Measurements from ENCODE around the gene P3H2. TPM values are rescaled to one million over a fixed set of nuclear protein-coding genes. Genes with fewer than 3 reads are reported as not detected.

P3H2 gene
- total RNA-seq, 5 donors from 2014 or later (not counting 1 experiment from before 2014, with no cell fraction given), result 0.16 to 0.50 (median 0.35) TPM; not detected in 2

DNA sequence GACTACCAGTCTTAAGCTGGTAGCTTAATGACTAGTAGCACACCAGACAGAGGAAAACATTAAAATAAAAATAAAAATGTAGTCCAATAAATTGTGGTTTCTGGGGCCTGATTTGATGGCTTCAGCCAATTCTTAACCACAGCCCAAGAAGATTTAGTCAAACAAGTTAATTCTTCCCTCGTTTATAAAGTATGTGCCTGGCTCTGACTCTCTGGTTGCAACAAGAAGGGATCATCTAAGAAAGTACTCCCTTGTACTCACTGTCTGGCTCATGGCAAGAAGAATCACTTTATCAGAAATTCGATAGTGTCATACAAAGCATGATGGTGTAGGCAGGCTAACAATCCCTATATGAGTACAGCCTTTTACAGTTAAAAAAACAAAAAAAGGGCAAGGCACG is 141.9 kb downstream of the P3H2 start:
- H3K27me3 Mint-ChIP-seq, result peaks cover 34 to 49% of the 10 kb centered on the region in 2 donors
- no peak overlapping the region for H3K27ac ChIP-seq (ENCODE audit: low read length)
- CTCF ChIA-PET, result interaction anchor here in 1 of 2 donors (0.7 to 1.2 kb wide), 3 partner anchors 15 to 698 kb away, joined by 3 to 5 read pairs (median 3); no protein-coding TSS in a partner anchor

DNA sequence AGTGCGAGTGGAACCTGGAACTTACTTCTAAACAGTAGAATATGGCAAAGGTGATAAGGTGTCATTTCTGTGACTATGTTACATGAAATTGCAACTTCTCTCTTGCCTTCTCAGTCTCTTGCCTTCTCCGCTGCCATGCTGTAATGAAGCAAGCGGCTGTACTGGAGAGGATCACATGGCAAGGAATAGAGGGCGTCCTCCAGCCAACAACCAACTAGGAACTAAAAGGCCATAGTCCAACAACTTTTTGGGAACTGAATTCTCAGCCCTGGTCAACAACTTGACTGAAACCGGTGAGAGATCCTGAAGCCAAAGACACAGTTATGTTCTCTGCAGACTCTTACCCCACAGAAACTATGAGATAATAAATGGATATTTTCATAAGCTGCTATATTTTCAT is 143.5 kb downstream of the P3H2 start:
- Mint-ChIP-seq H3K4me1 (no peaks in the 10 kb centered on the region), H3K27me3 (peaks cover 31 to 46% of the 10 kb centered on the region in 2 donors), H3K4me3 (no peak overlapping the region), H3K36me3 (no peaks in the 10 kb centered on the region), H3K27ac (no peak overlapping the region), H3K9me3 (no peaks in the 10 kb centered on the region)
- ATAC-seq (replicated peaks in 1 of 4) (no peak), DNase-seq (no peak)
- Histone ChIP-seq H3K27ac (ENCODE audit: low read length) (no peak overlapping the region), H3K4me1 (ENCODE audit: control insufficient read depth in 1 of 2, extremely low read depth in 1 of 2, insufficient read depth in 2 of 2, low read length in 2 of 2) (no peaks in the 10 kb centered on the region), H3K27me3 (replicated peaks in 1 of 2; ENCODE audit: control insufficient read depth in 2 of 2, extremely low read depth in 1 of 2, insufficient read depth in 2 of 2, low read length in 1 of 2) (peaks cover 0 to 7% of the 10 kb centered on the region in 2 experiments), H3K4me3 (ENCODE audit: control insufficient read depth in 1 of 2, extremely low read depth in 1 of 2, low read length in 1 of 2) (no peak overlapping the region), H3K9me3 (no peaks in the 10 kb centered on the region), H3K36me3 (ENCODE audit: control insufficient read depth in 2 of 2, extremely low read depth in 1 of 2, insufficient read depth in 1 of 2, low read length in 1 of 2) (no peaks in the 10 kb centered on the region)
- ChIA-PET POLR2A (no interaction called here), CTCF (no interaction called here)
- 76% methylated on average over 3 of the region's 5 CpGs for WGBS (ENCODE audit: insufficient coverage)

More for the DNA sequence above, 141.9 kb downstream of the P3H2 start:
- Histone ChIP-seq H3K4me3 (ENCODE audit: control insufficient read depth in 1 of 2, extremely low read depth in 1 of 2, low read length in 1 of 2) (no peak overlapping the region), H3K27me3 (replicated peaks in 1 of 2; ENCODE audit: control insufficient read depth in 2 of 2, extremely low read depth in 1 of 2, insufficient read depth in 2 of 2, low read length in 1 of 2) (peaks cover 0 to 7% of the 10 kb centered on the region in 2 experiments), H3K9me3 (no peaks in the 10 kb centered on the region), H3K36me3 (ENCODE audit: control insufficient read depth in 2 of 2, extremely low read depth in 1 of 2, insufficient read depth in 1 of 2, low read length in 1 of 2) (no peaks in the 10 kb centered on the region), H3K4me1 (ENCODE audit: control insufficient read depth in 1 of 2, extremely low read depth in 1 of 2, insufficient read depth in 2 of 2, low read length in 2 of 2) (no peaks in the 10 kb centered on the region)
- DNase-seq (no peak), ATAC-seq (replicated peaks in 1 of 4) (no peak)
- Mint-ChIP-seq H3K36me3 (no peaks in the 10 kb centered on the region), H3K4me1 (no peaks in the 10 kb centered on the region), H3K27ac (no peak overlapping the region), H3K9me3 (no peaks in the 10 kb centered on the region), H3K4me3 (no peak overlapping the region)
- WGBS (ENCODE audit: insufficient coverage), result 40% methylated on average over 2 of the region's 3 CpGs
- POLR2A ChIA-PET, result no interaction called here

- ATAC-seq (replicated peaks in 1 of 4), result no peak
- H3K27ac Mint-ChIP-seq, result no peak overlapping the region
- H3K27me3 Mint-ChIP-seq, result peaks cover 31 to 49% of the 10 kb centered on the region in 2 donors
- no peak overlapping the region for H3K4me3 Mint-ChIP-seq
- no peaks in the 10 kb centered on the region for H3K4me1 Mint-ChIP-seq
- H3K9me3 ChIP-seq, result no peaks in the 10 kb centered on the region
- H3K9me3 Mint-ChIP-seq, result no peaks in the 10 kb centered on the region
- H3K27ac ChIP-seq (ENCODE audit: low read length), result no peak overlapping the region
- H3K36me3 Mint-ChIP-seq, result no peaks in the 10 kb centered on the region
- peaks cover 0 to 7% of the 10 kb centered on the region in 2 experiments for H3K27me3 ChIP-seq (replicated peaks in 1 of 2; ENCODE audit: control insufficient read depth in 2 of 2, extremely low read depth in 1 of 2, insufficient read depth in 2 of 2, low read length in 1 of 2)
- H3K36me3 ChIP-seq (ENCODE audit: control insufficient read depth in 2 of 2, extremely low read depth in 1 of 2, insufficient read depth in 1 of 2, low read length in 1 of 2), result no peaks in the 10 kb centered on the region
- DNase-seq, result no peak
- H3K4me3 ChIP-seq (ENCODE audit: control insufficient read depth in 1 of 2, extremely low read depth in 1 of 2, low read length in 1 of 2), result no peak overlapping the region
- ChIA-PET CTCF (interaction anchor here in 1 of 2 donors (1.1 kb wide), 1 partner anchor 13 kb away, joined by 3 read pairs; no protein-coding TSS in a partner anchor), POLR2A (no interaction called here)
- no peaks in the 10 kb centered on the region for H3K4me1 ChIP-seq (ENCODE audit: control insufficient read depth in 1 of 2, extremely low read depth in 1 of 2, insufficient read depth in 2 of 2, low read length in 2 of 2)
- no CpG with 5 or more reads among the region's 4 CpGs for WGBS (ENCODE audit: insufficient coverage)
Observed at GRCh38 chr3:189975391-189975990, 145.2 kb downstream of the P3H2 start.

GRCh38 chr3:189974359-189974758 is 146.3 kb downstream of the P3H2 start:
- peaks cover 0 to 7% of the 10 kb centered on the region in 2 experiments for H3K27me3 ChIP-seq (replicated peaks in 1 of 2; ENCODE audit: control insufficient read depth in 2 of 2, extremely low read depth in 1 of 2, insufficient read depth in 2 of 2, low read length in 1 of 2)
- 86% methylated on average over 4 of the region's 12 CpGs for WGBS (ENCODE audit: insufficient coverage)

DNA sequence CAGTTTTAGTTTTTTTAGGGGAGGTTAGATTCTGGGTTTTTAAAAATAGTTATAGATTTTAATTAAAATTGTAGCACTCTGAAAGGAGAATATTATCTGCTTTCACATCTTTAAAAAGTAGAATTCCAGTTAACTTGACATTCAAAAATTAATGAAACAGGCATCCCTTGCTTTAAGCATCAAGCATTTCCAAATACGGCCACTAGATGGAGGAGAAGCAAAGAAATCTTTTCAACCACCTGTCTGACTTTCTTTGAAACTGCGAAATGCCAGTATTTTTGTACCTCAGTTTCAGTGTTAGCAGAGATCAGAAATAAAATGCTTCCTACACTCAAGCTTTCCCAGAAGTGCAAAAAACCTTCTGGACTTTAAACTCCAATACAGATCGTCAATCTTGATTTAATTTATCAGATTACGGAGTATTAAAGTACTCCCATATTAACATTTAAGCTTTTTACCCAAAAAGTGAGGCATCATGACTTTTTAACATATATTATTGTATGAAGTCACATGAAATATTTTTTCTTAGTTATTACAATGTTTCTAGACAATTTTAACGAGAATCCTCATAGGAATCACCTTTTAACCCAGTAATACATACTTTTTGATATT is 153.3 kb downstream of the P3H2 start:
- 0% methylated on average over 1 of the region's 5 CpGs for WGBS (ENCODE audit: insufficient coverage)
- H3K27ac ChIP-seq (ENCODE audit: low read length), result no peak overlapping the region

More at GRCh38 chr3:189974359-189974758, 146.3 kb downstream of the P3H2 start:
- no peaks in the 10 kb centered on the region for H3K36me3 ChIP-seq (ENCODE audit: control insufficient read depth in 2 of 2, extremely low read depth in 1 of 2, insufficient read depth in 1 of 2, low read length in 1 of 2)
- ChIA-PET CTCF (interaction anchor here in 1 of 2 donors (0.5 to 1.1 kb wide), 2 partner anchors 12 to 1692 kb away, joined by 3 to 5 read pairs; no protein-coding TSS in a partner anchor), POLR2A (no interaction called here)
- H3K27ac ChIP-seq (ENCODE audit: low read length), result no peak overlapping the region
- Mint-ChIP-seq H3K4me1 (no peaks in the 10 kb centered on the region), H3K9me3 (no peaks in the 10 kb centered on the region), H3K36me3 (no peaks in the 10 kb centered on the region), H3K27ac (no peak overlapping the region), H3K4me3 (no peak overlapping the region), H3K27me3 (peaks cover 27 to 40% of the 10 kb centered on the region in 2 donors)
- no peak overlapping the region for H3K4me3 ChIP-seq (ENCODE audit: control insufficient read depth in 1 of 2, extremely low read depth in 1 of 2, low read length in 1 of 2)
- DNase-seq, result no peak
- H3K4me1 ChIP-seq (ENCODE audit: control insufficient read depth in 1 of 2, extremely low read depth in 1 of 2, insufficient read depth in 2 of 2, low read length in 2 of 2), result no peaks in the 10 kb centered on the region
- no peak for ATAC-seq (replicated peaks in 1 of 4)
- H3K9me3 ChIP-seq, result no peaks in the 10 kb centered on the region

DNA sequence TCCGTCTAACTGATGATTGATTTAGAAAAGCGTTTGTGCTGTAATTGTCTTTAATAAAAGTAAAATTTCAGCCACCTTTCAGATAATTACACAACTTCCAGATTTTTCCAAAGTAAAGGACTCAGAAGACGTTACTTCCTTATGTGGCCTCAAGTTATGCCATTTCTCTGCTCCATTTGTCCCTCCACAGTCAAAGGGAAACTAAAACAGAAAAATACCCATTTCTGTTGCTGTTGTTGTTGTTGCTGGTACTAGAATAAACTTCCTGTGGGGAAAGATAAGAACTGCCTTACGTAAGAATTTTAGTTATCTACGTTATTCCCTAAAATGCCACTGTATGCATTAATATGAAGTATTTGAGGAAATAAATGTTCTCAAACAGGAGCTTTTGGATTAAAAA is 153.9 kb downstream of the P3H2 start:
- WGBS (ENCODE audit: insufficient coverage), result no CpG with 5 or more reads among the region's 5 CpGs
- no peak for DNase-seq
- Histone ChIP-seq H3K27me3 (replicated peaks in 1 of 2; ENCODE audit: control insufficient read depth in 2 of 2, extremely low read depth in 1 of 2, insufficient read depth in 2 of 2, low read length in 1 of 2) (no peaks in the 10 kb centered on the region), H3K4me1 (ENCODE audit: control insufficient read depth in 1 of 2, extremely low read depth in 1 of 2, insufficient read depth in 2 of 2, low read length in 2 of 2) (no peaks in the 10 kb centered on the region), H3K27ac (ENCODE audit: low read length) (no peak overlapping the region), H3K36me3 (ENCODE audit: control insufficient read depth in 2 of 2, extremely low read depth in 1 of 2, insufficient read depth in 1 of 2, low read length in 1 of 2) (no peaks in the 10 kb centered on the region), H3K9me3 (no peaks in the 10 kb centered on the region), H3K4me3 (ENCODE audit: control insufficient read depth in 1 of 2, extremely low read depth in 1 of 2, low read length in 1 of 2) (no peak overlapping the region)
- Mint-ChIP-seq H3K27me3 (peaks cover 4 to 5% of the 10 kb centered on the region in 2 donors), H3K36me3 (no peaks in the 10 kb centered on the region), H3K9me3 (no peaks in the 10 kb centered on the region), H3K27ac (no peak overlapping the region), H3K4me3 (no peak overlapping the region), H3K4me1 (peaks cover 0 to under 1% (median 0%) of the 10 kb centered on the region in 3 donors)
- POLR2A ChIA-PET, result no interaction called here
- CTCF ChIA-PET, result interaction anchor here (1.0 to 1.5 kb wide), 3 partner anchors 356 to 698 kb away, joined by 3 to 5 read pairs (median 3); partner anchors contain the start of gene CLDN1 (in 1 of the 2)
- no peak for ATAC-seq (replicated peaks in 1 of 4)

More for the DNA sequence above, 153.3 kb downstream of the P3H2 start:
- H3K36me3 ChIP-seq (ENCODE audit: control insufficient read depth in 2 of 2, extremely low read depth in 1 of 2, insufficient read depth in 1 of 2, low read length in 1 of 2), result no peaks in the 10 kb centered on the region
- H3K9me3 ChIP-seq, result no peaks in the 10 kb centered on the region
- Mint-ChIP-seq H3K27me3 (peaks cover 5 to 7% of the 10 kb centered on the region in 2 donors), H3K27ac (no peak overlapping the region), H3K4me3 (no peak overlapping the region), H3K36me3 (no peaks in the 10 kb centered on the region), H3K9me3 (no peaks in the 10 kb centered on the region), H3K4me1 (no peaks in the 10 kb centered on the region)
- no peak overlapping the region for H3K4me3 ChIP-seq (ENCODE audit: control insufficient read depth in 1 of 2, extremely low read depth in 1 of 2, low read length in 1 of 2)
- ChIA-PET CTCF (interaction anchor here (0.5 to 1.5 kb wide), 9 partner anchors 9 to 730 kb away, joined by 3 to 5 read pairs (median 3); partner anchors contain the start of gene CLDN1 (in 1 of the 2)), POLR2A (no interaction called here)
- ATAC-seq (replicated peaks in 1 of 4) (no peak), DNase-seq (peak in 4 of 35 experiments; percentile 4 to 67 (median 18))
- no peaks in the 10 kb centered on the region for H3K27me3 ChIP-seq (replicated peaks in 1 of 2; ENCODE audit: control insufficient read depth in 2 of 2, extremely low read depth in 1 of 2, insufficient read depth in 2 of 2, low read length in 1 of 2)
- H3K4me1 ChIP-seq (ENCODE audit: control insufficient read depth in 1 of 2, extremely low read depth in 1 of 2, insufficient read depth in 2 of 2, low read length in 2 of 2), result no peaks in the 10 kb centered on the region
